GM12878 (cell line): ENCODE results near the gene CDC42EP1. TPM values are rescaled to one million over a fixed set of nuclear protein-coding genes. Genes with fewer than 3 reads are reported as not detected.

Experiments
- ATAC-seq: fragments of 200-7000 bp; cut with Tn5 transposase; 3 replicates; pipeline ENCODE4 v1.9.1; 2020; ENCODE audit warnings: mild to moderate bottlenecking, moderate library complexity
- BruUV-seq: library from RNA; stranded (reverse); fragments of 400-500 nt; replicated peaks from 2 replicates; lab custom pipeline; 2021; lab: Mats Ljungman, UMichigan
- CTCF ChIA-PET: fragments of 300-600 bp; sonication (Branson Sonifier 250); formaldehyde crosslinking; extraction: SDS; loops from one replicate; lab custom pipeline; 2021; ENCODE audit warnings: inconsistent platforms; lab: Yijun Ruan, JAX
- POLR2A ChIA-PET: fragments of 350-600 bp; formaldehyde crosslinking; extraction: SDS; loops from one replicate; lab custom pipeline; 2021; ENCODE audit warnings: inconsistent platforms; lab: Charles Lee
- RAD21 ChIA-PET: fragments of 300-600 bp; sonication (Branson Sonifier 250); formaldehyde crosslinking; loops from one replicate; lab custom pipeline; 2023; ENCODE audit warnings: antibody characterized with exemption; ENCODE audit not compliant: unreplicated experiment; lab: Charles Lee
- SMC1A ChIA-PET: fragments of 300-600 bp; sonication (Branson Sonifier 250); formaldehyde crosslinking; loops from one replicate; lab custom pipeline; 2023; ENCODE audit not compliant: unreplicated experiment, uncharacterized antibody; lab: Charles Lee
- DNase-seq: peaks from one replicate; pipeline ENCODE4 v3.0.0-alpha.2; 2011; ENCODE audit warnings: low read depth, low spot score
- FAIRE-seq: peaks from 3 replicates; lab custom pipeline; 2011; peaks lifted over from hg19 to GRCh38; lab: Jason Lieb, UNC
- H2AFZ ChIP-seq: 2 replicates; pipeline ENCODE4 v1.6.0; 2011; ENCODE audit warnings: low read depth, low read length, control low read depth; ENCODE audit not compliant: control insufficient read depth
- H3K27ac ChIP-seq: 2 replicates; pipeline ENCODE4 v1.5.1; 2011; ENCODE audit warnings: control low read depth; ENCODE audit not compliant: control insufficient read depth, insufficient read depth
- H3K27me3 ChIP-seq, 2 experiments: replicated peaks in 1 of 2; 2 replicates each; pipeline versions ENCODE4 v1.6.0 to v1.6.1; 2011; ENCODE audit warnings: low read length in 1 of 2; ENCODE audit not compliant: control insufficient read depth in 2 of 2, insufficient read depth in 2 of 2
- H3K36me3 ChIP-seq, 2 experiments: 2 replicates each; pipeline ENCODE4 v1.5.1; 2011; ENCODE audit warnings: low read length in 1 of 2; ENCODE audit not compliant: control insufficient read depth in 2 of 2, insufficient read depth in 2 of 2
- H3K4me1 ChIP-seq: 2 replicates; pipeline ENCODE4 v1.6.1; 2011; ENCODE audit warnings: mild to moderate bottlenecking, low read length, moderate library complexity, mixed read lengths; ENCODE audit not compliant: control insufficient read depth, insufficient read depth
- H3K4me2 ChIP-seq: 2 replicates; pipeline ENCODE4 v1.6.0; 2011; ENCODE audit warnings: control low read depth; ENCODE audit not compliant: control insufficient read depth, insufficient read depth
- H3K4me3 ChIP-seq: fragments of 200-600 bp; sonication (generic); 2 replicates; pipeline ENCODE4 v1.5.1; 2016
- H3K79me2 ChIP-seq: 2 replicates; pipeline ENCODE4 v1.6.0; 2011; ENCODE audit warnings: low read length; ENCODE audit not compliant: control insufficient read depth, insufficient read depth
- H3K9ac ChIP-seq: 2 replicates; pipeline ENCODE4 v1.8.0; 2011; ENCODE audit warnings: low read length, control low read depth, mixed read lengths; ENCODE audit not compliant: control insufficient read depth, insufficient read depth
- H3K9me3 ChIP-seq: replicated peaks from 3 replicates; pipeline ENCODE4 v1.5.1; 2011; ENCODE audit warnings: mild to moderate bottlenecking, low read length; ENCODE audit not compliant: control insufficient read depth, insufficient read depth
- H4K20me1 ChIP-seq: 2 replicates; pipeline ENCODE4 v1.6.0; 2011; ENCODE audit not compliant: control insufficient read depth, insufficient read depth
- ASH2L ChIP-seq: fragments of 300-600, 200-600 bp; sonication (generic); IDR thresholded peaks from 2 replicates; pipeline ENCODE4 v1.6.1; 2017; ENCODE audit warnings: low read depth, mild to moderate bottlenecking, borderline replicate concordance
- EGR1 ChIP-seq, 2 experiments: IDR thresholded peaks; 1 replicate in 1 of 2; 2 replicates in 1 of 2; pipeline ENCODE4 v1.6.1; 2011 to 2012; ENCODE audit warnings: low read depth in 2 of 2, low read length in 2 of 2, borderline replicate concordance in 1 of 2, mild to moderate bottlenecking in 1 of 2, moderate library complexity in 1 of 2
- EZH2 ChIP-seq: IDR thresholded peaks from 2 replicates; pipeline ENCODE4 v1.6.1; 2012; ENCODE audit warnings: low read depth, mild to moderate bottlenecking, control low read depth, inconsistent platforms, low read length, borderline replicate concordance; ENCODE audit not compliant: control insufficient read depth
- IRF3 ChIP-seq: fragments of 450-650 bp; IDR thresholded peaks from 2 replicates; pipeline ENCODE4 v1.6.1; 2014; ENCODE audit warnings: mild to moderate bottlenecking
- NR2C1 ChIP-seq: fragments of 450-650 bp; IDR thresholded peaks from 2 replicates; pipeline ENCODE4 v1.6.1; 2017; ENCODE audit warnings: antibody characterized with exemption, mild to moderate bottlenecking, moderate library complexity
- NR2F1 ChIP-seq: fragments of 450-650 bp; conservative IDR thresholded peaks from 2 replicates; pipeline ENCODE4 v1.6.1; 2017; ENCODE audit warnings: mild to moderate bottlenecking
- POLR2AphosphoS2 ChIP-seq: IDR thresholded peaks from 2 replicates; pipeline ENCODE4 v1.6.1; 2011; ENCODE audit warnings: low read depth, mild to moderate bottlenecking, low read length, improper control_type of control experiment, moderate library complexity
- SREBF2 ChIP-seq: IDR thresholded peaks from 2 replicates; pipeline ENCODE4 v1.6.1; 2012; ENCODE audit warnings: mild to moderate bottlenecking, low read length
- TCF7 ChIP-seq: IDR thresholded peaks from 2 replicates; pipeline ENCODE4 v1.6.1; 2014; ENCODE audit warnings: antibody characterized with exemption, borderline replicate concordance
- ZNF622 ChIP-seq: fragments of 450-650 bp; IDR thresholded peaks from 2 replicates; pipeline ENCODE4 v1.6.1; 2017; ENCODE audit warnings: mild to moderate bottlenecking, inconsistent platforms
- WGBS: methylation state at CpG from one replicate; pipeline ENCODE4 v1.1.6; 2016; ENCODE audit warnings: low lambda C conversion rate; ENCODE audit not compliant: insufficient replicate concordance, insufficient coverage; ENCODE audit errors: missing lambda C conversion rate; 5-methylcytosine and 5-hydroxymethylcytosine counted together
- in situ Hi-C: fragments of 300-500 bp; cut with MboI; formaldehyde crosslinking; loops from 9 replicates; pipeline ENCODE4 v1.14.3; 2018; ENCODE audit warnings: mixed read lengths
- intact Hi-C: fragments of 100-400 bp; cut with micrococcal nuclease; formaldehyde crosslinking; loops from one replicate; pipeline ENCODE4 v1.14.2; 2022; ENCODE audit not compliant: unreplicated experiment
- polyA plus RNA-seq, 11 experiments: library from polyadenylated mRNA; depleted of rRNA in 4 of 11; unstranded in 6 of 11; stranded (reverse) in 5 of 11; fragments of >200 nt; fragmentation: Nextera tagmentation in 4 of 11; fragmentation: Illumina TruSeq in 1 of 11; extraction: Ambion mirVana in 4 of 11; extraction: Trizol in 1 of 11; gene quantifications; 1 replicate in 1 of 11; 2 replicates in 10 of 11; pipeline versions ENCODE4 v1.2.1 to v1.2.3, GENCODE V29; 2011 to 2016; ENCODE audit warnings: inconsistent platforms in 2 of 11, missing spikeins in 2 of 11, low read depth in 1 of 11
- total RNA-seq, 4 experiments: library from RNA; depleted of rRNA in 3 of 4; stranded (reverse); fragments of >200 nt in 3 of 4; fragmentation: Illumina TruSeq in 1 of 4; extraction: Trizol in 1 of 4; gene quantifications; 2 replicates each; pipeline versions ENCODE4 v1.2.1 to v1.2.3, GENCODE V29; 2013 to 2021
- TF ChIP-seq, protein P1 (sequence below): fragments of 450-650 bp; formaldehyde crosslinking; IDR thresholded peaks from 2 replicates; pipeline ENCODE4 v1.4.0; 2022; ENCODE audit warnings: mild to moderate bottlenecking, moderate library complexity

The CDC42EP1 gene
- total and polyA plus RNA-seq, 10 of the 15 experiments (the other 5 are each of a cell fraction or from before 2014, with no cell fraction given) = 0.04 to 0.33 (median 0.09) TPM; not detected in 7

DNA sequence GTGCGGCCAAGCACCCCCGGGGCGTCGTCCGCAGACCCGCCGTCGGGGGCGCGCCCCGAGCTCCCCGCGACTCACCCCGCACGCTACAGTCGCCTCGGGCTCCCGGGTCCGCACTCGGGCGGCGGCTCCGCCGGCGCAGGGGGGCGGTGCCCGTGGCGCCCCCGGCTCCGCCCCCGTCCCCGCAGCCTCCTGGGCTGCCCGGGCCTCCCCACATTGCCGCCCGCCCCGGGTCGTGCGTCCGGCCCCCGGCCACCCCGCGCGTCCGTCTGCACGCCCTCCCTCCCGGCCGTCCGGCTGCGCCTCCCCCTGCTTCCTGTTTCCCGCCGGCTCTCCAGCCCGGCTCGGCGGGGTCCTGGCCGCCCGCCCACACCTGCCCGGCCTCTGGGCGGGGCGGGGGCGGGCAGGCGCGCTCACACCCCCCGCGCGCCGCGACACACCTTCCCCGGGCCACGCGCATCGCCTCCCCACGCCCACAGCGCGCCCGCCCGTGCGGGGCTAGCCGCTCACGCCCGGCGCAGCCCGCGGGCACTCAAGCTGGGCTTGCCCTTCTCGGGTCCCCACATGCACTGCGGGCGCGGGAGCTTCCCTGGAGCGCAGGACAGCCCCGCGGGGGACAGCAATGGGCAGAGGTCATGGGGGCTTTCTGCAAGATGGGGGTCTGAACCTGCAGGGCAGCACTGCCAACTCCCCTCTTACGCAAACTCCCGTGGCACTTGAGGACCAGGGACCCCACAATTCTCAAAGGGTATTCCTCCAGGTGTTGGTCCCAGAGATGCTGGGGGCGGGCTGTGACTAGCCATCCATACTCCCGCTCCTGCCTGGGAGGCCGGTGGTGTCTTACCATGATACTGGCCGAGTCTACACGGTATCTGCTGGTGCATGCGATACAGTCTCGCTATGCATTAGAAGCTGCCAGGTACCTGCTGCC, 40.7 kb upstream of the CDC42EP1 start, which contains the start of gene CARD10 (continued):
- TF ChIP-seq NR2F1 (0 out of 2 replicates have a peak, but pooled peaks have one; percentile 30), IRF3 (no peak), ZNF622 (no peak)
- TF ChIP-seq, protein P1, sequence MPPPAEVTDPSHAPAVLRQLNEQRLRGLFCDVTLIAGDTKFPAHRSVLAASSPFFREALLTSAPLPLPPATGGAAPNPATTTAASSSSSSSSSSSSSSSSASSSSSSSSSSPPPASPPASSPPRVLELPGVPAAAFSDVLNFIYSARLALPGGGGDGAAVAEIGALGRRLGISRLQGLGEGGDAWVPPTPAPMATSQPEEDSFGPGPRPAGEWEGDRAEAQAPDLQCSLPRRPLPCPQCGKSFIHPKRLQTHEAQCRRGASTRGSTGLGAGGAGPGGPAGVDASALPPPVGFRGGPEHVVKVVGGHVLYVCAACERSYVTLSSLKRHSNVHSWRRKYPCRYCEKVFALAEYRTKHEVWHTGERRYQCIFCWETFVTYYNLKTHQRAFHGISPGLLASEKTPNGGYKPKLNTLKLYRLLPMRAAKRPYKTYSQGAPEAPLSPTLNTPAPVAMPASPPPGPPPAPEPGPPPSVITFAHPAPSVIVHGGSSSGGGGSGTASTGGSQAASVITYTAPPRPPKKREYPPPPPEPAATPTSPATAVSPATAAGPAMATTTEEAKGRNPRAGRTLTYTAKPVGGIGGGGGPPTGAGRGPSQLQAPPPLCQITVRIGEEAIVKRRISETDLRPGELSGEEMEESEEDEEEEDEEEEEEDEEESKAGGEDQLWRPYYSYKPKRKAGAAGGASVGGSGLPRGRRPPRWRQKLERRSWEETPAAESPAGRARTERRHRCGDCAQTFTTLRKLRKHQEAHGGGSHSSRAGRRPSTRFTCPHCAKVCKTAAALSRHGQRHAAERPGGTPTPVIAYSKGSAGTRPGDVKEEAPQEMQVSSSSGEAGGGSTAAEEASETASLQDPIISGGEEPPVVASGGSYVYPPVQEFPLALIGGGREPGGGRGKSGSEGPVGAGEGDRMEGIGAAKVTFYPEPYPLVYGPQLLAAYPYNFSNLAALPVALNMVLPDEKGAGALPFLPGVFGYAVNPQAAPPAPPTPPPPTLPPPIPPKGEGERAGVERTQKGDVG (CRISPR knock-in tag) = no peak
- TF ChIP-seq, all 136 proteins: peak for 4

GRCh38 chr22:37520776-37521191, 39.5 kb upstream of the CDC42EP1 start:
- ChIA-PET SMC1A (interaction anchor here (0.7 kb wide), 1 partner anchor 13 kb away, joined by 4 read pairs; no protein-coding TSS in a partner anchor), CTCF (interaction anchor here (1.3 kb wide), 2 partner anchors 18 to 49 kb away, joined by 3 read pairs; no protein-coding TSS in a partner anchor), POLR2A (interaction anchor here (0.5 kb wide), 1 partner anchor 23 kb away, joined by 3 read pairs; no protein-coding TSS in a partner anchor), RAD21 (no interaction called here)
- Histone ChIP-seq H3K4me2 (no peak overlapping the region), H3K27me3 (peaks cover 7 to 11% of the 10 kb centered on the region in 2 experiments; a peak in 3 of 4 replicates), H4K20me1 (no peaks in the 10 kb centered on the region), H3K9me3 (no peaks in the 10 kb centered on the region), H3K27ac (no peak overlapping the region), H3K9ac (no peak overlapping the region), H3K4me3 (no peak overlapping the region), H2AFZ (no peak overlapping the region), H3K36me3 (no peaks in the 10 kb centered on the region), H3K79me2 (no peaks in the 10 kb centered on the region), H3K4me1 (no peaks in the 10 kb centered on the region)
- ATAC-seq (no peak), DNase-seq (no peak), FAIRE-seq (no peak)
- intact Hi-C loops (no loop called here), in situ Hi-C loops (no loop called here)
- WGBS = 60% methylated on average over 10 of the region's 10 CpGs
- no peak for TF ChIP-seq EZH2
- no peak for TF ChIP-seq TCF7
- TF ChIP-seq NR2C1 = no peak
- no peak for TF ChIP-seq EGR1 (IDR thresholded peaks at IDR 0.05; ENCODE audit: borderline replicate concordance in 1 of 2, low read depth in 2 of 2, low read length in 2 of 2)
- no peak for TF ChIP-seq POLR2AphosphoS2
- no peak for TF ChIP-seq SREBF2
- no peak for TF ChIP-seq ASH2L
- no TSS peak for BruUV-seq
